NCI-H1105 treated with DMSO at 0.1 percent for 48 hours (cell line): ENCODE data around the gene POLL.
A peak's percentile ranks its signal among the peaks of the same experiment; 100 is the strongest.
"Not testable (repeated sequence)": the region's sequence is repeated elsewhere in the genome, so short reads cannot be mapped to it uniquely, and the experiment has no call there.

Experiments used
- DNase-seq: peaks from one replicate; lab custom pipeline; 2025; lab: John Stamatoyannopoulos, UW

The POLL gene

GRCh38 chr10:101587725-101588653 is at the start of gene POLL, which contains the start of gene DPCD:
Gene POLL (minus strand): TSS chr10:101588257. CDS start chr10:101587360, 897 bp downstream.
Gene DPCD (plus strand): TSS chr10:101588321. CDS start chr10:101588337, 16 bp downstream.
- peak; percentile 88 for DNase-seq

GRCh38 chr10:101633510-101633909 is 45.5 kb upstream of the POLL start:
- DNase-seq: not testable (repeated sequence)

DNA sequence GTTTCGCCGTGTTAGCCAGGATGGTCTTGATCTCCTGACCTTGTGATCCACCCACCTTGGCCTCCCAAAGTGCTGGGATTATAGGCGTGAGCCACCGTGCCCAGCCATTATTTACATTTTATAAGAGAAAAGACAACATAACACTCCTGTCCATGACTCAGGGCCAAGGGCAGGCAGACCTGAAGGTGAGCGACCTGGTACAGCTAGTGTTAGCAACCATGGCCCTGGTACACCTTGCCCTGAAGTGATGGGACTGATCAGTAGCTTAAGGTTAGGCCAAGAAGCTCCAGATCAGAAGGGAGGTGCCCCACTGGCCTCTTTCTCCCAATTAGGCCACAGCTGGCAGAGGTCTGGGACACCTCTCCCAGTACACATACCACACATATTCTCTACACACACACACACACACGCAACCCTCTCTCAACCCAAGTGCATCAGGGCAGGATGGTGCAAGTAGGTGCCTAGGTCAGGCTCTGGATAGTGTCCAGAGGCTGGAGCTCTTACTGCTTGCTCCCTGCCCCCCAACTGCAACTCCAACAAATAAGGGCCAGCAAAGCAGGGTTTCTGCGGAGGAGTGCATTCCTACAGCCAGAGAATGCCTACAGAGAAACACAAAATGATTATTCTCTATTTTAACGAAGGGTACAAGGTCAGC is 43.9 kb upstream of the POLL start:
- DNase-seq: no peak

- no peak for DNase-seq
Observed at GRCh38 chr10:101630633-101630920, 42.5 kb upstream of the POLL start.

DNA sequence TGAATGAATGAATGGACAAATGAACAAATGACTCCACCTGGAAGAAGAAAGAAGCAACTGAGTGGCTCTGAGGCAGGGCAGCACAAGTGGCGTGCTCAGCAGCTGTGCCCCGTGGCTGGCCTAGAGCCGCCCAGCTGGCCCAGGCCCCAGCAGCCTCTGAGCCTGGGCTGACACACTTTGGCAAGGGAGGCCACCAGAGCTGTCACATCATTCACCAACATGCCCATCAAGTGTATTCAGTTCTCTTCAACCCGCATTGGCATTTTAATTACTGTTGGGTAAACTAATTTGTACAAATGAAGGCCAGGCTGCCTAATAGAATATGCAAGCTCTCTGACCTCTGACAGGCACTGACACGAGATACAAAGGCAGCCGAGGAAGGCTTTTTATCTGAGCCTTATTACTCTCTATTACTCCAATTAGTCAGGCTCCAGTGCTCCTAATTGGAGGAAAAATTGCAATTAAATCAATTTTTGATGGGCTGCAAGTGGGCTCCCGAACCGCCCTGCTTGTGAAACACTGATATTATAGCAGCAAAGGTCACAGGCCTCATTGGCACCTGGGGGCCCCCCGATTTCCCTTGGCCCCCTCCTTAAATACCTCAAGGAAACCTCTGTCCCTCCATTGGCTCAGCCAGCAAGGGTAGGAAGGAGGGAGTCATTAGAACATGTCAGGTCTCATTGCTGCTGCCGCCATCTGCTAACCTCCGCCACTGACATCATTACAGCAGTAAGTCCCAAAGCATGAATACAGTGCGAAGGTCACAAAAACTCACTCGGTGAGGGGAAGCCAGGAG is 42.0 kb upstream of the POLL start:
- DNase-seq: peak; percentile 88

DNA sequence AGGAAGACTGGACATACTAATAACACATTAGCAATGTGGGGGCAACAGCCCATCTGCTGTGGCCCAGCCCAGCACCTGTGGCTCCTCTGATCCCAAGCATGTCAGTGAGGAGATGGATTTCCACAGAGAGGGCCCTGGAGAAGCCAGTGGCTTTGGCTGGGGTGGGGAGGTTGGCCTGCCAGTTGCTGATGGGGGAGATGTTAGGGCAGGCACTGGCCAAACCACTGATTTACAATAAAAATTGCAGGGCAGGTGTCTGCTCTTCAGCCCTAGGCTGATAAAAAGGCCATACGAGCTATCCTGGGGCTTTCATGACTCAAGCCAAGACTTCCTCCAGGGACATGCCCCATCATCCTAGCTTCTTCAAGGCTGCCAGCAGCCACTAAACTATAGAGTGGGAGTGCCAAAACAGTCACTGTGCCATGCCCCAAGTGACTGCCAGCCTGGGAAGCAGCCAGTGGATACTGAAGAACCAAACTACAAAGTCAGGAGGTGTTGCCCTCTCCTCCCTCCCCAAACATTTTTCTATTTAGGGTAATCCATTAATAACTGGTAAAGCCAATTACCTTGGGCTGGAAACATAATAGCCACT is 37.9 kb upstream of the POLL start:
- DNase-seq: peak; percentile 69

DNA sequence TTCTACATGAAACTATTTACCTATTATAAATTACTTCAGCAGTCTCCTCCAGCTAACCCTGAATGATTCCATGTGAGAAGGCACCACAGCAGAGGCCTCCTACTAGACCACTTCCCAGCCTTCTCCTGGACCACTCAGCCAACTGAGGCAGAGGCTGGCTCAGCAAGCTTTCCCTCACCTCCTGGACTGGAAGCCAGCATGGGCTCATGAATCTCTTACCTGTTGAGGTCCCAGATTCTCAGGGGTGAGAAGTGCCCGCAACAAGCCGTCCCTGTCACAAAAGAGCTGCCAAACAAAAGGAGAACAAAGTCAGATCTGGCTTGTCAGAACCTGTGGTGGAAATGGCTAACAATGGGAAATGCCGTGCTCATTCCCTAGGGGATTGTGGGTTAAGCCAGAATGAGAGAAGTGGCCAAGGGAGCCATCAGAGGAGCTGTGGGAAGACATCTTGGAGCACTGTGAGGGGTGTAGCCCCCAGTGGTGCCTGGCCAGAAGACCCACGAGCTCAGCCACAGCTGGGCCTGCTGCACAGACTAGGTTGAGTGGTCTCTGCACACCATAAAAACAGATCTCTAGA is 36.6 kb upstream of the POLL start:
- no peak for DNase-seq

DNA sequence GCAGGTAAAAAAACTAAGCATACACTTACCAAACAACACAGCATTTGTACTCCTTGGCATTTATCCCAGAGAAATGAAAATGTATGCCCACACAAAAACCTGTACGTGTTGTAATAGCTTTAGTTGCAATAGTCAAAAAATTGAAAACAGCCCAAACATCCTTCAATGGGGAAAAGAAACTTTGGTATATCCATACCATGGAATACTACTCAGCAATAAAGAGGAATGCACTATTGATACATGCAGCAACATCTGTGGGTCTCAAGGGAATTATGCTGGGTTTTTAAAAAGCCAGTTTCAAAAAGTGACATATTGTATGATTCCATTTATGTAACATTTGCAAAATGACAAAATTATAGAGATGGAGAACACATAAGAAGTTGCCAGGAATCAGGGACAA is 35.5 kb upstream of the POLL start:
- no peak for DNase-seq

DNA sequence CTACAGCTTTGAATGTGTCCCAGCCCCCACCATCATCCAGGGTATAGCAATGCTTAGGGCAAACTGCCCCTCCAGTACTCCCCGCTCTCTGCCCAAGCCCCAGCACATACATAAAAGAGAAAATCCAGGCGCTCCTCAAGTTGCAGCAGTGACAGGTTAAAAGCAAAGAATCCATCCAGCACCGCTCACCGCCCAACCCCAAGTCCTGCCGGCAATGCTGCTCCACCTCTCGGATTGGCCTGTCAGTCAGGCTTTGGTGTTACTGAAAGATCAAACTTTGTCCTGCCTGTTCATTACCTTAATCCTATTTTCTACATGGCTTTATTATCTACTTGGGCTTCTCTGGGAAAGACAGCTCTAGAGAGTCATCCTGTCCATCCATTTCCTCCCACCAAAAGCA is 31.9 kb upstream of the POLL start:
- no peak for DNase-seq

DNA sequence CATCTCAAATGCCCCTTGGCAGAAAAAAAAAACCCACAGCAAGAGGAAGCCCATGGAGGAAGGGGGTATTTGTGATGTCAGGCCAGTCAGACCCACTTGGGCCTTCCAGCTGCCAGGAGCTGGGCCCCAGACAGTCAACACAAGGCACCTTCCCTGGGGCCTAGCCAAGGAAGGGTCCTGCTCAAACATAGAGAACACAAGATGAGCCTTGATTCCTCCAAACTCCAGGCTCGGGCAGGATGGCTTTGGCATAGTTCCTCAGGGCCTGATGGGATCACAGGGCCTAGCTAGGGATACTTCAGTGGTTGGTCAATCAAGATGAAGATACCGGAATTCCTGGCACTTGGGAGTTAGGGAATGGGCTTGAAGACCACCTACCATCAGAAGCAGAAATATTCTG is 30.8 kb upstream of the POLL start:
- no peak for DNase-seq

DNA sequence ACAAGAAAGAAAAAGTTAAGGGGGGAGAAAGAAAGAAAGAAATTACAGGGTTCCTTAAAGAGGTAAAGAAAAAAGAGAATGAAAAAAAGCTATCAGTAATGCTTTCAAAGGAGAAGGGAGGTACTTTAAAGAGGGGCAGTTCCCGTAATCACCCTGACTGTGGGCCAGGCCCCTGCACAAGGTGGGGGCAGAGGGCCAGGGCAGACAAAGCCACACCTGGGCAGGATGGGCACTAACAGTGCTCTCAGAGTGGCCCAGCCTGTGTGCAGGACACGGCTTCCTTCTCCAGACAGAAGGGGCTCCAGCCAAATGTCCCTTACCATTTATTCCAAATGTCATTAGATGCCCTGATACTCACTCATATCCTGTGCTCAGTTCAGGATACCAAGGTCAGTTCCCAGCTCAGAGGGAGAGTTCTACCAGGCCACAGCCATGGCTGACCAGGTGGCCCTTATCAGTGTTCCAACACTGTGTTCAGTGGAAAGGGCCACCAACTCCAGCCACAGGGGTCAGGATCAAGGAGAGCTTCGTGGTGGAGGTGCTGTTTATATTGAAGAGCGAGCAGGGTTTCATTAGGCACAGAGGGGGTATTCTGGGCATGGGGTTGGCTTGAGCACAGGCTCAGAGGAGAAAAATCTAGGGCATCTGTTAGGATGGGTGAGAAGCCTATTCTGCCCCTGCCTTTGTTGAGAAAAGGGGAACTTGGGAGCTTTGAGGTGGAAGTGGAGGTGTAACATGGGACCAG is 29.9 kb upstream of the POLL start:
- DNase-seq: no peak

- no peak for DNase-seq
Observed at GRCh38 chr10:101617102-101617823, 29.2 kb upstream of the POLL start.

DNA sequence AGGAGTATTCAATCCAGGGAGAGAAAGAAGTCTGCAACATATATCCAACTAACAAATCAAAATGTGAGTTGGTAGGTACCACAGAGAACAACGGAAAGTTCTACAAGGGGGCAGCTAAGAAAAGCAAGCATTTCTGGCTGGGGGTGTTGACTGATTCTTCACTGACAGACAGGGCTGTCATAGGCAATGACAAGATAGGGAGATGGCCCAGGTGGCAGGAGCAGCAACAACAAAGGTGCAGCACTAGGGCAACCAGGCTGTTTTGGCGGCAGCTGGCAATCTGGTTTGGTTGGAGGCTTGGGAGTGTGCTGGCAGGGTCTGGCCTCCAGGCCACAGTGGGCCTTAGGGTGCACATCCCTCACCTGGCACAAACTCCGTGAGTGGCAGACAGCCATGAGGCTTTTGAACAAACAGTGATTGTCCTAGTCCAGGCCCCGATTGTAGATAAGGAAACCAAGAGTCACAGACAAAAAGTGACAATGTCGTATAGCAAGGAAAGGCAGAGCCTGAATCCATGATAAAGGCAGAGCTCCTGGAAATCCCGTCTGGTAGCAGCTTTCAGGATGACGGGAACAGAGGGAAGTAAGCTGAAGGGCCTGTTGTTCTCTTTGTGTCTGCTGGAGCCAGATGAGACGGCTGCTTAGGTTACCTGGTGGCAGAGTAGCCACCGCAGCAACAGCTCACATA is 28.5 kb upstream of the POLL start:
- no peak for DNase-seq

DNA sequence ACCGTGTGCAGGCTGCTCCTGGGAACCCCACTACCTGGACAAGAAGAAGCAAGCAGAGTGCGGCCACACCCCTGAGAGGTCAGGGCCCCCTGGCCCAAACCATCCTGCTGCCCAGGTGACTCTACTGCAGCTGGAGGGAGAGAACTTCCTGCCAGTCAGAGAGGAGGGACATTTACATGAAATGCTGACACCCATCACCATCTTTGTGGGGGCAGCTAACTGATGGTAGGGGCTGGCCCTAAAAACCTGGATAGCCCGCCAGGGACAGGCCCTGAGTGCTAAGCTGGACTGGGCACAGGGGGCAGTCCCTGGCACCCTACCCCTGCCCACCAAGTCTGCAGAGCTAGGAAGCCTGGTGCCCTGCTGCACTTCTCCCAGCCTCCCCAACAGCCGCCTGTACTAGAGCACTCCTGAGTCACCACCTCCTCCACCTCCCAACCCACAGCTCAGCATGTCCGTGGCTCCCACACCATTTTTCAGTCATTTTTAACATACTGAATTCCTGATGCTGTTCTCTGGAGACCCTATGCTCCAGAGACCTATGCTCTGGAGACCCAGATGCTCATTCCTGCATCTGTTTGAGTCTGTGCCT is 27.6 kb upstream of the POLL start:
- no peak for DNase-seq

- no peak for DNase-seq
Observed at GRCh38 chr10:101614663-101615524, 26.8 kb upstream of the POLL start.

DNA sequence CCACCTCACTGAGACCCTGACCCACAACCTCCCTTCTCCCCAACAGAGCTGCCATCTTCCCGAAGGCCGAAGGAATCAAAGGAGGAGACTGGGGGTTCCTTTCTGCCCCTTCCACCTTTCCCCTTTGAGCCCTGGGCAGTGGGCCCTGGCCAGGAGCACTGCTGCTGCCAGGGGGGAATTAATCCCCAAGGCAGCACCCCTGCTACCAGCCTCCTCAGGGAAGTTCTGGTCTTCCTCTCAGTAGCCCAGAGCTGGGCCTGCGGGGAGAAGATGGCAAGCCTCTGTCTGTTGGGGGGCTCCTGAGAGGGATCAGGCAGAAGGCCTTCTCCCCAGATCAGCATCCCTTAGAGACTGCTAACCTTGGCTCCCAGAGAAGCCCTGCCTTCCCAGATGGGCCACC is 25.6 kb upstream of the POLL start:
- no peak for DNase-seq

DNA sequence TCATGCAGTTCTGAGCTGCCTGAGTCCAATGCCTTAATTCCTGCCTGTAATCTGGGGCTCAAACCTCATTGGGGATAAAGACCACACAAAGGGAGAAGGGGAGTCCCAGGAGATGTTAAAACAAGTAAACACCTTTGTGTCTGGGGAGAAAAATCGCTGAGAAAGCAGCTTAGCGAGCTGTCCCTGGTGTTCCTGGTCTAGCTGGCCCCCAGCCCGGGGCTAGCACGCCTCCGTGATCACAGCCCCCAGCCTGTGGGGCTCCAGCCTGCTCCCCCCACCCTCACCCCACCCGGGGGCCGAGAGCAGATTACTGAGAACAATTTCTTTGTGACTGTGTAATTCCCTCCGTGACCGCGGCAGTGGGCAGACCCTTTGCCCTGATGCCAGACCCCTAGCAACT is 24.8 kb upstream of the POLL start:
- no peak for DNase-seq

- no peak for DNase-seq
Observed at GRCh38 chr10:101612086-101612485, 24.0 kb upstream of the POLL start.
